Measurements from ENCODE around the gene TRIM3.

The TRIM3 gene

GRCh38 chr11:6400431-6401345 lies 73.1 kb downstream of the TRIM3 start:
- no peak for DNase-seq

Data from activated naive CD4-positive, alpha-beta T cell treated with Interleukin-2 at 50 U/mL for 16 hours (primary cell).